Measurements from ENCODE around the gene RIOK3. TPM values are rescaled to one million over a fixed set of nuclear protein-coding genes. Genes with fewer than 3 reads are reported as not detected.

RIOK3 gene
- polyA plus RNA-seq, 1 experiment: 30.9 TPM

GRCh38 chr18:23456835-23457234 lies 3.7 kb downstream of the RIOK3 start:
- CTCF ChIA-PET: interaction anchor here (0.7 kb wide), 2 partner anchors 68 to 400 kb away, joined by 3 read pairs; no protein-coding TSS in a partner anchor
- TF ChIP-seq, protein P1, sequence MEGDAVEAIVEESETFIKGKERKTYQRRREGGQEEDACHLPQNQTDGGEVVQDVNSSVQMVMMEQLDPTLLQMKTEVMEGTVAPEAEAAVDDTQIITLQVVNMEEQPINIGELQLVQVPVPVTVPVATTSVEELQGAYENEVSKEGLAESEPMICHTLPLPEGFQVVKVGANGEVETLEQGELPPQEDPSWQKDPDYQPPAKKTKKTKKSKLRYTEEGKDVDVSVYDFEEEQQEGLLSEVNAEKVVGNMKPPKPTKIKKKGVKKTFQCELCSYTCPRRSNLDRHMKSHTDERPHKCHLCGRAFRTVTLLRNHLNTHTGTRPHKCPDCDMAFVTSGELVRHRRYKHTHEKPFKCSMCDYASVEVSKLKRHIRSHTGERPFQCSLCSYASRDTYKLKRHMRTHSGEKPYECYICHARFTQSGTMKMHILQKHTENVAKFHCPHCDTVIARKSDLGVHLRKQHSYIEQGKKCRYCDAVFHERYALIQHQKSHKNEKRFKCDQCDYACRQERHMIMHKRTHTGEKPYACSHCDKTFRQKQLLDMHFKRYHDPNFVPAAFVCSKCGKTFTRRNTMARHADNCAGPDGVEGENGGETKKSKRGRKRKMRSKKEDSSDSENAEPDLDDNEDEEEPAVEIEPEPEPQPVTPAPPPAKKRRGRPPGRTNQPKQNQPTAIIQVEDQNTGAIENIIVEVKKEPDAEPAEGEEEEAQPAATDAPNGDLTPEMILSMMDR (IDR thresholded peaks at IDR 0.05; ENCODE audit: insufficient read depth, low read depth, low read length): no peak
- H3K27me3 ChIP-seq (ENCODE audit: control insufficient read depth, insufficient read depth, low read length): no peaks in the 10 kb centered on the region
- POLR2A ChIA-PET: no interaction called here
- no peaks in the 10 kb centered on the region; the same call in 1 of the 2 replicates for H3K36me3 ChIP-seq (ENCODE audit: control insufficient read depth, insufficient read depth, low read length)
- H3K4me3 ChIP-seq (ENCODE audit: low read depth, low read length): no peak overlapping the region
- DNase-seq (ENCODE audit: low read depth): no peak

GRCh38 chr18:23458830-23459529 lies 5.9 kb downstream of the RIOK3 start:
- POLR2A ChIA-PET: no interaction called here

DNA sequence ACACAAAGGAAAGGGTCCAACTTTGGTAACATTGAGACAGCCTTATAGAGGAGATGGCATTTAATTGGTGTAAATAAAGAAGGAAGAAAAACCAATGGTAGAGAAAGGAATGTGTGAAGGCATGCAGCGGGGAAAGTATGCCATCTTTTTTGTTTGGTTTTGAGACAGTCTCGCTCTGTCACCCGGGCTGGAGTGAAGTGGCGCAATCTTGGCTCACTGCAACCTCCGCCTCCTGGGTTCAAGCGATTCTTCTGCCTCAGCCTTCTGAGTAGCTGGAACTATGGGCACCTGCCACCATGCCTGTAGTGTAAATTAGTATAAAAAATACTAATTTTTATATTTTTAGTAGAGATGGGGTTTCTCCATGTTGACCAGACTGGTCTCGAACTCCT lies 6.4 kb downstream of the RIOK3 start:
- Histone ChIP-seq H3K36me3 (ENCODE audit: control insufficient read depth, insufficient read depth, low read length) (peaks cover 6% of the 10 kb centered on the region), H3K27me3 (ENCODE audit: control insufficient read depth, insufficient read depth, low read length) (no peaks in the 10 kb centered on the region), H3K4me3 (ENCODE audit: low read depth, low read length) (no peak overlapping the region)
- CTCF ChIA-PET: no interaction called here
- TF ChIP-seq, protein P1 (IDR thresholded peaks at IDR 0.05; ENCODE audit: insufficient read depth, low read depth, low read length): no peak
- DNase-seq (ENCODE audit: low read depth): no peak
- POLR2A ChIA-PET: no interaction called here

More at GRCh38 chr18:23458830-23459529, 5.9 kb downstream of the RIOK3 start:
- peaks cover 4% of the 10 kb centered on the region for H3K36me3 ChIP-seq (ENCODE audit: control insufficient read depth, insufficient read depth, low read length)
- H3K4me3 ChIP-seq (ENCODE audit: low read depth, low read length): no peak overlapping the region
- CTCF ChIA-PET: no interaction called here
- DNase-seq (ENCODE audit: low read depth): no peak
- TF ChIP-seq, protein P1 (IDR thresholded peaks at IDR 0.05; ENCODE audit: insufficient read depth, low read depth, low read length): no peak
- H3K27me3 ChIP-seq (ENCODE audit: control insufficient read depth, insufficient read depth, low read length): no peaks in the 10 kb centered on the region

GRCh38 chr18:23460285-23461273 lies 7.5 kb downstream of the RIOK3 start:
- POLR2A ChIA-PET: no interaction called here

More at GRCh38 chr18:23460285-23461273, 7.5 kb downstream of the RIOK3 start:
- no peak for DNase-seq (ENCODE audit: low read depth)
- TF ChIP-seq, protein P1 (IDR thresholded peaks at IDR 0.05; ENCODE audit: insufficient read depth, low read depth, low read length): no peak
- Histone ChIP-seq H3K27me3 (ENCODE audit: control insufficient read depth, insufficient read depth, low read length) (no peaks in the 10 kb centered on the region), H3K4me3 (ENCODE audit: low read depth, low read length) (no peak overlapping the region), H3K36me3 (ENCODE audit: control insufficient read depth, insufficient read depth, low read length) (peaks cover 6% of the 10 kb centered on the region)
- CTCF ChIA-PET: no interaction called here

Measured in BJ (cell line).